ENCODE data around the gene BAG1.

The BAG1 gene

GRCh38 chr9:33293782-33294181, 29.3 kb upstream of the BAG1 start:
- Histone ChIP-seq H3K4me1 (ENCODE audit: control insufficient read depth, insufficient read depth, low read length) (peaks cover 35% of the 10 kb centered on the region), H3K4me2 (ENCODE audit: low read length) (no peak overlapping the region), H3K9ac (ENCODE audit: low read depth, low read length) (no peak overlapping the region), H3K4me3 (ENCODE audit: low read length) (no peak overlapping the region), H3K27me3 (ENCODE audit: control insufficient read depth, insufficient read depth, low read length) (no peaks in the 10 kb centered on the region), H3K9me3 (replicated peaks; ENCODE audit: low read length) (no peaks in the 10 kb centered on the region), H3K36me3 (ENCODE audit: insufficient read depth, low read length) (peaks cover 64% of the 10 kb centered on the region)

GRCh38 chr9:33291901-33292300, 27.4 kb upstream of the BAG1 start:
- Histone ChIP-seq H3K4me2 (ENCODE audit: low read length) (peak overlapping the region; percentile 36), H3K4me3 (ENCODE audit: low read length) (no peak overlapping the region), H3K9ac (ENCODE audit: low read depth, low read length) (no peak overlapping the region), H3K4me1 (ENCODE audit: control insufficient read depth, insufficient read depth, low read length) (peaks cover 27% of the 10 kb centered on the region), H3K36me3 (ENCODE audit: insufficient read depth, low read length) (peaks cover 46% of the 10 kb centered on the region), H3K9me3 (replicated peaks; ENCODE audit: low read length) (no peaks in the 10 kb centered on the region), H3K27me3 (ENCODE audit: control insufficient read depth, insufficient read depth, low read length) (no peaks in the 10 kb centered on the region)

GRCh38 chr9:33291031-33291397, 26.5 kb upstream of the BAG1 start:
- Histone ChIP-seq H3K9ac (ENCODE audit: low read depth, low read length) (peak overlapping the region; percentile 98), H3K4me3 (ENCODE audit: low read length) (peak overlapping the region; percentile 83), H3K36me3 (ENCODE audit: insufficient read depth, low read length) (peaks cover 38% of the 10 kb centered on the region), H3K4me2 (ENCODE audit: low read length) (peak overlapping the region; percentile 89), H3K9me3 (replicated peaks; ENCODE audit: low read length) (no peaks in the 10 kb centered on the region), H3K27me3 (ENCODE audit: control insufficient read depth, insufficient read depth, low read length) (no peaks in the 10 kb centered on the region), H3K4me1 (ENCODE audit: control insufficient read depth, insufficient read depth, low read length) (peaks cover 27% of the 10 kb centered on the region)

- peak within 1 kb of the TSS; percentile 98 for H3K9ac ChIP-seq (ENCODE audit: low read depth, low read length)
- no peaks in the 10 kb centered on the region for H3K9me3 ChIP-seq (replicated peaks; ENCODE audit: low read length)
- H3K36me3 ChIP-seq (ENCODE audit: insufficient read depth, low read length), result peaks cover 35% of the 10 kb centered on the region
- peaks cover 27% of the 10 kb centered on the region for H3K4me1 ChIP-seq (ENCODE audit: control insufficient read depth, insufficient read depth, low read length)
- no peaks in the 10 kb centered on the region for H3K27me3 ChIP-seq (ENCODE audit: control insufficient read depth, insufficient read depth, low read length)
- H3K4me2 ChIP-seq (ENCODE audit: low read length), result peak within 1 kb of the TSS; percentile 89
- H3K4me3 ChIP-seq (ENCODE audit: low read length), result peak within 1 kb of the TSS; percentile 83
Measured at GRCh38 chr9:33290247-33291030, 25.9 kb upstream of the BAG1 start, which contains the start of gene NFX1. TSS of gene NFX1 (plus strand) at chr9:33290516. CDS start at chr9:33290573, 57 bp downstream.

GRCh38 chr9:33289936-33290246, 25.4 kb upstream of the BAG1 start:
- peak overlapping the region; percentile 83 for H3K4me3 ChIP-seq (ENCODE audit: low read length)
- H3K9ac ChIP-seq (ENCODE audit: low read depth, low read length), result peak overlapping the region; percentile 98

GRCh38 chr9:33289496-33289895, 25.0 kb upstream of the BAG1 start:
- Histone ChIP-seq H3K27me3 (ENCODE audit: control insufficient read depth, insufficient read depth, low read length) (no peaks in the 10 kb centered on the region), H3K36me3 (ENCODE audit: insufficient read depth, low read length) (peaks cover 25% of the 10 kb centered on the region), H3K4me3 (ENCODE audit: low read length) (peak overlapping the region; percentile 83), H3K9ac (ENCODE audit: low read depth, low read length) (peak overlapping the region; percentile 98), H3K4me2 (ENCODE audit: low read length) (peak overlapping the region; percentile 89), H3K4me1 (ENCODE audit: control insufficient read depth, insufficient read depth, low read length) (peaks cover 27% of the 10 kb centered on the region), H3K9me3 (replicated peaks; ENCODE audit: low read length) (no peaks in the 10 kb centered on the region)

More at GRCh38 chr9:33289936-33290246, 25.4 kb upstream of the BAG1 start:
- Histone ChIP-seq H3K27me3 (ENCODE audit: control insufficient read depth, insufficient read depth, low read length) (no peaks in the 10 kb centered on the region), H3K9me3 (replicated peaks; ENCODE audit: low read length) (no peaks in the 10 kb centered on the region), H3K4me2 (ENCODE audit: low read length) (peak overlapping the region; percentile 89), H3K4me1 (ENCODE audit: control insufficient read depth, insufficient read depth, low read length) (peaks cover 27% of the 10 kb centered on the region), H3K36me3 (ENCODE audit: insufficient read depth, low read length) (peaks cover 29% of the 10 kb centered on the region)

- peaks cover 20% of the 10 kb centered on the region for H3K36me3 ChIP-seq (ENCODE audit: insufficient read depth, low read length)
- H3K9ac ChIP-seq (ENCODE audit: low read depth, low read length), result peak overlapping the region; percentile 98
- H3K4me1 ChIP-seq (ENCODE audit: control insufficient read depth, insufficient read depth, low read length), result peaks cover 27% of the 10 kb centered on the region
- no peaks in the 10 kb centered on the region for H3K9me3 ChIP-seq (replicated peaks; ENCODE audit: low read length)
- no peak overlapping the region for H3K4me2 ChIP-seq (ENCODE audit: low read length)
- H3K4me3 ChIP-seq (ENCODE audit: low read length), result no peak overlapping the region
- H3K27me3 ChIP-seq (ENCODE audit: control insufficient read depth, insufficient read depth, low read length), result no peaks in the 10 kb centered on the region
Measured at GRCh38 chr9:33288828-33289483, 24.4 kb upstream of the BAG1 start.

- peaks cover 15% of the 10 kb centered on the region for H3K36me3 ChIP-seq (ENCODE audit: insufficient read depth, low read length)
- H3K4me1 ChIP-seq (ENCODE audit: control insufficient read depth, insufficient read depth, low read length), result peaks cover 27% of the 10 kb centered on the region
- no peaks in the 10 kb centered on the region for H3K9me3 ChIP-seq (replicated peaks; ENCODE audit: low read length)
- no peaks in the 10 kb centered on the region for H3K27me3 ChIP-seq (ENCODE audit: control insufficient read depth, insufficient read depth, low read length)
- no peak overlapping the region for H3K4me3 ChIP-seq (ENCODE audit: low read length)
- H3K4me2 ChIP-seq (ENCODE audit: low read length), result no peak overlapping the region
- no peak overlapping the region for H3K9ac ChIP-seq (ENCODE audit: low read depth, low read length)
Measured at GRCh38 chr9:33288235-33288634, 23.7 kb upstream of the BAG1 start.

- Histone ChIP-seq H3K36me3 (ENCODE audit: insufficient read depth, low read length) (peaks cover 12% of the 10 kb centered on the region), H3K27me3 (ENCODE audit: control insufficient read depth, insufficient read depth, low read length) (no peaks in the 10 kb centered on the region), H3K4me1 (ENCODE audit: control insufficient read depth, insufficient read depth, low read length) (peaks cover 18% of the 10 kb centered on the region), H3K9me3 (replicated peaks; ENCODE audit: low read length) (no peaks in the 10 kb centered on the region), H3K4me2 (ENCODE audit: low read length) (no peak overlapping the region), H3K4me3 (ENCODE audit: low read length) (no peak overlapping the region), H3K9ac (ENCODE audit: low read depth, low read length) (no peak overlapping the region)
Measured at GRCh38 chr9:33287087-33287490, 22.6 kb upstream of the BAG1 start.

GRCh38 chr9:33285502-33285901, 21.0 kb upstream of the BAG1 start:
- no peak overlapping the region for H3K4me3 ChIP-seq (ENCODE audit: low read length)
- H3K27me3 ChIP-seq (ENCODE audit: control insufficient read depth, insufficient read depth, low read length), result no peaks in the 10 kb centered on the region
- no peak overlapping the region for H3K4me2 ChIP-seq (ENCODE audit: low read length)
- H3K9me3 ChIP-seq (replicated peaks; ENCODE audit: low read length), result no peaks in the 10 kb centered on the region
- H3K36me3 ChIP-seq (ENCODE audit: insufficient read depth, low read length), result peaks cover 22% of the 10 kb centered on the region
- H3K4me1 ChIP-seq (ENCODE audit: control insufficient read depth, insufficient read depth, low read length), result peaks cover 9% of the 10 kb centered on the region
- H3K9ac ChIP-seq (ENCODE audit: low read depth, low read length), result no peak overlapping the region

- Histone ChIP-seq H3K4me2 (ENCODE audit: low read length) (no peak overlapping the region), H3K4me1 (ENCODE audit: control insufficient read depth, insufficient read depth, low read length) (peaks cover 8% of the 10 kb centered on the region), H3K36me3 (ENCODE audit: insufficient read depth, low read length) (peaks cover 71% of the 10 kb centered on the region), H3K9me3 (replicated peaks; ENCODE audit: low read length) (no peaks in the 10 kb centered on the region), H3K27me3 (ENCODE audit: control insufficient read depth, insufficient read depth, low read length) (no peaks in the 10 kb centered on the region), H3K4me3 (ENCODE audit: low read length) (no peak overlapping the region), H3K9ac (ENCODE audit: low read depth, low read length) (no peak overlapping the region)
Measured at GRCh38 chr9:33277484-33277883, 13.0 kb upstream of the BAG1 start.

GRCh38 chr9:33273972-33274328, 9.4 kb upstream of the BAG1 start:
- Histone ChIP-seq H3K36me3 (ENCODE audit: insufficient read depth, low read length) (peaks cover 75% of the 10 kb centered on the region), H3K9ac (ENCODE audit: low read depth, low read length) (no peak overlapping the region), H3K9me3 (replicated peaks; ENCODE audit: low read length) (no peaks in the 10 kb centered on the region), H3K4me1 (ENCODE audit: control insufficient read depth, insufficient read depth, low read length) (peaks cover 11% of the 10 kb centered on the region), H3K4me2 (ENCODE audit: low read length) (no peak overlapping the region), H3K4me3 (ENCODE audit: low read length) (no peak overlapping the region), H3K27me3 (ENCODE audit: control insufficient read depth, insufficient read depth, low read length) (no peaks in the 10 kb centered on the region)

All from skeletal muscle satellite cell (primary cell).